Large intestine (tissue), 3 donors: ENCODE results near the gene RAE1. TPM values are rescaled to one million over a fixed set of nuclear protein-coding genes. Genes with fewer than 3 reads are reported as not detected.

Experiments used
- DNase-seq, 2 donors: peaks; one replicate each; pipeline versions ENCODE4 v3.0.0 to v3.0.0-alpha.2; 2013
- H3K27ac ChIP-seq: one replicate; pipeline ENCODE4 v1.5.1; 2013; ENCODE audit warnings: low read length
- H3K27me3 ChIP-seq: 2 replicates; pipeline ENCODE4 v1.6.1; 2013; ENCODE audit warnings: low read length; ENCODE audit not compliant: control insufficient read depth, insufficient read depth
- H3K36me3 ChIP-seq: 2 replicates; pipeline ENCODE4 v1.6.1; 2013; ENCODE audit warnings: low read length; ENCODE audit not compliant: control insufficient read depth, insufficient read depth
- H3K4me1 ChIP-seq: one replicate; pipeline ENCODE4 v1.6.1; 2013; ENCODE audit warnings: low read length; ENCODE audit not compliant: control insufficient read depth, insufficient read depth
- H3K4me3 ChIP-seq: one replicate; pipeline ENCODE4 v1.5.1; 2013; ENCODE audit warnings: low read length
- H3K9me3 ChIP-seq: one replicate; pipeline ENCODE4 v1.6.1; 2013; ENCODE audit warnings: mild to moderate bottlenecking, low read depth, low read length, moderate library complexity; ENCODE audit not compliant: control insufficient read depth
- WGBS: methylation state at CpG from one replicate; pipeline ENCODE4 v1.1.5; 2013; ENCODE audit warnings: low lambda C conversion rate; ENCODE audit not compliant: insufficient coverage; 5-methylcytosine and 5-hydroxymethylcytosine counted together
- polyA plus RNA-seq: library from polyadenylated mRNA; unstranded; fragments of 120-200 nt; gene quantifications from one replicate; pipeline ENCODE4 v1.2.1, GENCODE V29; 2013

RAE1 gene
- polyA plus RNA-seq, 1 donor = 34.4 TPM

DNA sequence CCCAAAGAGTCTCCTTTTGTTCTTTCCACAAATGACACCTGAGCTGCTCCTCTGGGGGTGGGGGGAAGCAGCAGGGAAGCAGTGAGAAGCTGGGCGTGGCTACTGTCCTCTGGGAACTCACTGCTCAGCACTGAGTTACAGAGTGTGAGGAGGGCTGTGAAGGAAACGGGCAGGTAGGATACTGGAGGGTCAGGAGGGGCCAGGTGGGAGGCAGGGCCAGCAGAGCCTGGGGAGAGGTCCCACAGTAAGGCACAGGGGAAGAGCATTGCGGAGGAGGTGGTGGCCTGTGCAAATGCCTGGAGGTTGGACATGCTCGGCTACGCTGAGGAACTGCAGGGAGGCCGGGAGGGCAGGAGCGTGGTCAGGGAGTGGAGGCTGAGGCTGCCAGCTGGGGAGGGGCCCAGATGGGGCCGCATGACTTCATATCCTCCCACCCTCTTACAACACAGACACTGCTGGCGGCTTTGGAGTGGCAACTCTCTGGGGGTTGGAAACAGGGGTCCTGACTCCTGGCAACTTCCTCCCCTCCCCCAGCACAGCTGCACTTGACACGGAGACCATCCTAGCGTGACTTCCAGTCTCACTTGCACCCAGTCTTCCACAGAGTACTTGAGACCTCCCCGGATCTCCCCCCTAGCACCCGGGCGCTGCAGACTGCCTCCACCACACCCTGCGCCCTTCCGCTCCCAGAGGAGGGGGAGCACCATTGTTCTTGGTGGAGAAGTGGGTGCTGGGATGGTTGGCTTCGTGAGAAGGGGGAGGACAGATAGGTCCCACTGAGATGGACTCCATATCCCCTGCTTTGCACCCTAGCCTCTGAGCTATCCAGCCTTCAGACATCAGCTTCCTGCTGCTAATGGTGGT lies 74.3 kb downstream of the RAE1 start:
- no peaks in the 10 kb centered on the region for H3K36me3 ChIP-seq
- no peak overlapping the region for H3K27ac ChIP-seq
- H3K27me3 ChIP-seq = peaks cover 5% of the 10 kb centered on the region
- H3K4me1 ChIP-seq = no peaks in the 10 kb centered on the region
- no peak overlapping the region for H3K4me3 ChIP-seq
- DNase-seq = no peak
- H3K9me3 ChIP-seq = no peaks in the 10 kb centered on the region
- WGBS = no CpG with 5 or more reads among the region's 17 CpGs

DNA sequence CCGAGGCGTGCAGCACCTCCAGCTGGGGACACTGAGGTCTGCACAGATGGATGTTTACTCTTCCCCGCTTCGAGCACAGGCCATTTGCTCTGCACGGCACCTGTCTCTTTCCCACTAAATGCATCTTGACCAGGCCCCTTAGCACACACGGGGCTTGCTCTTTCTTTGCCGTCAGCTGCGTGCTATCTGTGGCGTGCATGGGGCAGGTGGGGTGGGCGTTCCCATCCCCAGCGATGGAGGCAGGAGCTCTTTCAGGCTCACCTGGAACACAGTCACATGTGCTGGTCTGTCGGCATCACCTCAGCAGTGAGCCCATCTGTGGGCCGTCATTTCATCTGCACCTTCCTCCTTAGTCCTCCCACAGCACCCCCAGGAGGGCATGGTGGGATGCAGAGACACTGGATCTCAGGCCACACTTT lies 75.2 kb downstream of the RAE1 start:
- Histone ChIP-seq H3K36me3 (no peaks in the 10 kb centered on the region), H3K27me3 (peaks cover 2% of the 10 kb centered on the region)
- WGBS = no CpG with 5 or more reads among the region's 13 CpGs

DNA sequence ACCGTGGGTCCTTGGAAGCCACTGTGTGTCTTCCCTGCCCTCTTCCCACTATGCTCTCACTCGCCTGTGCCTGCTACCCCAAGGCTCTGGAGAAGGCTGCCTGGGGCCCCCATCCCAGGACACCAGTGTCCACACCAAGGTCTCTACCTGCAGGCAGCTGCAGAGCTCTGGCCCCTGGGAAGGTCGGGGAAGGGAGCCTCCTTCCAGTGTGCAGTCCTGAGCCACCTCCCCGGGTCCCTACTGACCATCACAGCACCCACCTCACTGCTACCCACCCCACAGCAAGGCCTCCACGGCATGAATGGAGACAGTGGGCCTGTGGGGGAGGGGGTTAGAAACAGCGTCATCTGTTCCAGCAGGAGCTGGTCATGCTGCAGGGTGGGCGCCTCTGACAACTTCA lies 75.8 kb downstream of the RAE1 start:
- WGBS = no CpG with 5 or more reads among the region's 7 CpGs
- no peak for DNase-seq
- no peaks in the 10 kb centered on the region for H3K4me1 ChIP-seq
- no peak overlapping the region for H3K27ac ChIP-seq
- no peaks in the 10 kb centered on the region for H3K9me3 ChIP-seq
- H3K36me3 ChIP-seq = no peaks in the 10 kb centered on the region
- H3K4me3 ChIP-seq = no peak overlapping the region
- H3K27me3 ChIP-seq = peaks cover 2% of the 10 kb centered on the region

More for the DNA sequence above, 75.2 kb downstream of the RAE1 start:
- Histone ChIP-seq H3K27ac (no peak overlapping the region), H3K9me3 (no peaks in the 10 kb centered on the region), H3K4me3 (no peak overlapping the region), H3K4me1 (no peaks in the 10 kb centered on the region)
- DNase-seq = no peak

DNA sequence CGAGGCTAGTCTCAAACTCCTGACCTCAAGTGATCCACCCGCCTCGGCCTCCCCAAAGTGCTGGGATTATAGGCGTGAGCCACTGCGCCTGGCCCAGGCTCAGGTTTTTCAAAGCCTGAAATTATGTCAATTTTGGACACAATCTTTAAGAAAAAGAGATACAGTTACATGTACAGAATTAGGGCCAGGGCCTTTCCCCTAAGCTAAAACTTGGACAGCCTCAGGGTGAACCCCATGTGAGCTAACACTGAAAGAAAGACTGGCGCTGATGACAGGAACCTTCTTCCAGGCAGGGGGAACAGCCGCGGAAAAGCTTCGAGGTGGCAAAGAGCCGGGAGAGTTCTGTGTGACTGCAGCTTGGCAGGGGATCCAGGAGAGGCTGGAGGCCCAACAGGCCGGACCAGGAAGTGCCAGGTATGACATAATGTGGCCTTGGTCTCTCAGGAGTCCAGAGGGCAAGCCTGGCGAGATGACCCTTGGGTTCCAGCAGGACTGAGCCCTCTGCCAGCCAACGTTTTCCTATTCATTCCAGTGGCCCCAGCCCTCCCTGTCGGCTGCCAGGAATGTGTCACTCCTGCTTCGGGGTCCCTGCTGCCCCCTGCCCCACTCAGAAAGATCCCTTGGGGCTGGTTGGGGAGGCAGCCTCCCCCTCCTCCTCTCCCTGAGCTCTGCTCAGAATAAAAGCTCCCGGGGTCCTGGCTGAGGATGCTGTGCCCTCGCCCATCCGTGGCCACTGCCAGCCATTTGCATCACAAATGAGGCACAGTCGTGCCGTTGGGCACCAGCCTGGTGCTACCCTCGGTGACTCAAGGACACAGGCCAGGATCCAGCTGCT lies 77.5 kb downstream of the RAE1 start:
- Histone ChIP-seq H3K4me1 (peaks cover 5% of the 10 kb centered on the region), H3K4me3 (no peak overlapping the region), H3K27me3 (peaks cover under 1% of the 10 kb centered on the region), H3K9me3 (no peaks in the 10 kb centered on the region), H3K36me3 (no peaks in the 10 kb centered on the region), H3K27ac (no peak overlapping the region)
- no CpG with 5 or more reads among the region's 21 CpGs for WGBS
- no peak for DNase-seq

Other genes starting within 250 kb of the RAE1 start
- 3.0 TPM for gene BMP7, start 84.6 kb upstream of the RAE1 start, polyA plus RNA-seq
- gene SPO11, start 21.5 kb upstream of the RAE1 start, polyA plus RNA-seq = not detected
- gene RBM38, start 40.1 kb downstream of the RAE1 start, polyA plus RNA-seq = 19.7 TPM
- gene CTCFL, start 173.9 kb downstream of the RAE1 start, polyA plus RNA-seq = 0.03 TPM
- gene PCK1, start 209.9 kb downstream of the RAE1 start, polyA plus RNA-seq = 13.3 TPM